HEK293T (cell line): ENCODE measurements around the gene SPATA9.

Source experiments
- CTCF ChIA-PET: fragments of 350-600 bp; formaldehyde crosslinking; extraction: SDS; loops from one replicate; lab custom pipeline; 2021; ENCODE audit warnings: antibody characterized with exemption, inconsistent platforms; lab: Yijun Ruan, JAX
- POLR2A ChIA-PET: fragments of 350-600 bp; formaldehyde crosslinking; extraction: SDS; loops from one replicate; lab custom pipeline; 2020; ENCODE audit warnings: antibody characterized with exemption, inconsistent platforms; lab: Yijun Ruan, JAX
- DNase-seq: peaks from one replicate; pipeline ENCODE4 v3.0.0; 2012; ENCODE audit warnings: mixed read lengths; ENCODE audit errors: extremely low spot score
- ARNT ChIP-seq: fragments of 450-650 bp; IDR thresholded peaks from 2 replicates; pipeline ENCODE4 v1.6.1; 2017; ENCODE audit warnings: mild to moderate bottlenecking
- BHLHE40 ChIP-seq: fragments of 450-650 bp; IDR thresholded peaks from 2 replicates; pipeline ENCODE4 v1.6.1; 2016; ENCODE audit warnings: mild to moderate bottlenecking, moderate library complexity, borderline replicate concordance
- CTBP1 ChIP-seq: fragments of 450-650 bp; IDR thresholded peaks from 2 replicates; pipeline ENCODE4 v1.6.1; 2016; ENCODE audit warnings: borderline replicate concordance
- ELF4 ChIP-seq: fragments of 450-650 bp; IDR thresholded peaks from 2 replicates; pipeline ENCODE4 v1.6.1; 2017; ENCODE audit warnings: antibody characterized with exemption
- FOXA1 ChIP-seq: fragments of 450-650 bp; IDR thresholded peaks from 2 replicates; pipeline ENCODE4 v1.6.1; 2016; ENCODE audit warnings: mild to moderate bottlenecking
- FOXK2 ChIP-seq: fragments of 450-650 bp; IDR thresholded peaks from 2 replicates; pipeline ENCODE4 v1.6.1; 2016; ENCODE audit warnings: mild to moderate bottlenecking
- FOXM1 ChIP-seq: fragments of 450-650 bp; IDR thresholded peaks from 2 replicates; pipeline ENCODE4 v1.6.1; 2017; ENCODE audit warnings: mild to moderate bottlenecking, borderline replicate concordance
- HDGF ChIP-seq: fragments of 450-650 bp; IDR thresholded peaks from 2 replicates; pipeline ENCODE4 v1.6.1; 2017; ENCODE audit warnings: antibody characterized with exemption, borderline replicate concordance
- L3MBTL2 ChIP-seq: fragments of 450-650 bp; conservative IDR thresholded peaks from 2 replicates; pipeline ENCODE4 v1.6.1; 2016; ENCODE audit warnings: mild to moderate bottlenecking
- LEF1 ChIP-seq: fragments of 450-650 bp; IDR thresholded peaks from 2 replicates; pipeline ENCODE4 v1.6.1; 2017; ENCODE audit warnings: mild to moderate bottlenecking, borderline replicate concordance
- NFRKB ChIP-seq: fragments of 450-650 bp; IDR thresholded peaks from 2 replicates; pipeline ENCODE4 v1.6.1; 2016; ENCODE audit warnings: mild to moderate bottlenecking, moderate library complexity
- SP1 ChIP-seq: fragments of 450-650 bp; IDR thresholded peaks from 2 replicates; pipeline ENCODE4 v1.6.1; 2017
- SUZ12 ChIP-seq: fragments of 450-650 bp; IDR thresholded peaks from 2 replicates; pipeline ENCODE4 v1.6.1; 2016; ENCODE audit warnings: mild to moderate bottlenecking
- TARDBP ChIP-seq: fragments of 450-650 bp; IDR thresholded peaks from 2 replicates; pipeline ENCODE4 v1.6.1; 2016
- ZNF384 ChIP-seq: fragments of 450-650 bp; IDR thresholded peaks from 2 replicates; pipeline ENCODE4 v1.6.1; 2016
- TF ChIP-seq, protein P1 (sequence below): fragments of 450-650 bp; IDR thresholded peaks from 2 replicates; pipeline ENCODE4 v1.6.1; 2016

The SPATA9 gene

DNA sequence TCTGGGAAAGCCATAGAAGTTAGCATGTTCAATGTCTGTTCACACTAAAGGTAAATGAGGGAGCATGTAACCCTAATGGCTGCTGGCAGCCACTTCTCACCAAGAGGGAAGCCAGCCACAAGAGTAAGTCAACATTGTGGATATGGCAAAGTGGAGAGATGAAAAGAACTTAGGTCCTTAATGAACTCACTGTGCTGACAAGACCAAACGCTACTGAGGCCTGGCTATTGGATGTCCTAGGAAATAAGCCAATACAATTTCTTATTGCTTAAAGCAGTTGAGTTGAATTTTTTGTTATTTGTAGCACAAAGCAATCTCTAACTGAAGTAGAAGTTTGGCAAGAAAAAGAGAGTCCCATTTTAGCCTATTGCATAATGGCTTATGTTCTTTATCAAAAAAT lies 56.1 kb downstream of the SPATA9 start:
- POLR2A ChIA-PET, result no interaction called here

DNA sequence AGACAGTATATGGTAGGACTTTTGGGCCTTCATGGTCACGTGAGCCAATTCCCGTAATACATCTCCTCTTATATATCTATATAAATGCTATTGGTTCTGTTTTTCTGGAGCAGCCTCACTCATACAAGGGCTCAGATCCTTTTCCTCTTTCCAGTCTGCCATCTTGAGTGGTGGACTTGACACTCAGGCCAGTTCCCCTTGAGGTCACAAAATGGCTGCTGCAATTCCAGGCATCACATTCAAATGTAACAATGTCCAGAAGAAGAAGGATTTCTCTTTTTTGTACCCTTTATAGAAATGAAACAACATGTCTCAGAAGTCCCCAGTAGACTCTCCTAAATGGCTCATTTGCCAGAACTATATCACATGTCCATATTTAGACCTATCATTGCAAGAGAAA lies 58.4 kb downstream of the SPATA9 start:
- no peak for DNase-seq
- TF ChIP-seq, protein P1, sequence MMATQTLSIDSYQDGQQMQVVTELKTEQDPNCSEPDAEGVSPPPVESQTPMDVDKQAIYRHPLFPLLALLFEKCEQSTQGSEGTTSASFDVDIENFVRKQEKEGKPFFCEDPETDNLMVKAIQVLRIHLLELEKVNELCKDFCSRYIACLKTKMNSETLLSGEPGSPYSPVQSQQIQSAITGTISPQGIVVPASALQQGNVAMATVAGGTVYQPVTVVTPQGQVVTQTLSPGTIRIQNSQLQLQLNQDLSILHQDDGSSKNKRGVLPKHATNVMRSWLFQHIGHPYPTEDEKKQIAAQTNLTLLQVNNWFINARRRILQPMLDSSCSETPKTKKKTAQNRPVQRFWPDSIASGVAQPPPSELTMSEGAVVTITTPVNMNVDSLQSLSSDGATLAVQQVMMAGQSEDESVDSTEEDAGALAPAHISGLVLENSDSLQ, result no peak
- no peak for TF ChIP-seq NFRKB
- TF ChIP-seq FOXK2, result no peak
- no peak for TF ChIP-seq FOXA1
- CTCF ChIA-PET, result no interaction called here
- POLR2A ChIA-PET, result no interaction called here

More for the DNA sequence above, 56.1 kb downstream of the SPATA9 start:
- TF ChIP-seq FOXK2 (no peak), FOXA1 (no peak), ARNT (no peak), TARDBP (no peak), SUZ12 (no peak), ELF4 (no peak), ZNF384 (no peak)
- TF ChIP-seq, protein P1, result no peak
- CTCF ChIA-PET, result no interaction called here
- no peak for DNase-seq

DNA sequence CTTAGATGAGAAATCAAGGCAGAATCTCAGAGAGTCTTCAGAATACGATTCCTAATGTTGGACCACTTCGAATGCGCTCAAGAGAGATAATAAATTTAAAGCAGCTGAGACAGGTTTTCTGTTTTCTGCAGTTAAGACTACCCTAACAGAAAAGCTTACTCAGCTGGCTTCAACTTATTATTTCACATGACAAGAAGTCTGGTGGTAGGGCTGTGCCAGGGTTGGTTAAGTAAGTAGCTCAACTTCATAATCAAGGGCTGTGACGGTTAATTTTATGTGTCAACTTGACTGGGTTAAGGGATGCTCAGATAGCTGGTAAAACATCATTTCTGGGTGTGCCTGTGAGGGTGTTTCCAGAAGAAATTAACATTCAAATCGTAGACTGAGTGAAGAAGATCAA lies 59.1 kb downstream of the SPATA9 start:
- ChIA-PET CTCF (no interaction called here), POLR2A (interaction anchor here (1.0 kb wide), 1 partner anchor 23 kb away, joined by 3 read pairs; the partner anchor contains the start of gene RFESD)
- DNase-seq, result no peak
- no peak for TF ChIP-seq ELF4
- no peak for TF ChIP-seq ZNF384
- TF ChIP-seq TARDBP, result no peak
- TF ChIP-seq NFRKB, result no peak
- TF ChIP-seq ARNT, result no peak
- TF ChIP-seq L3MBTL2, result no peak
- TF ChIP-seq, protein P1, result no peak
- TF ChIP-seq CTBP1, result no peak
- no peak for TF ChIP-seq FOXK2
- no peak for TF ChIP-seq BHLHE40
- no peak for TF ChIP-seq HDGF
- TF ChIP-seq FOXA1, result no peak
- no peak for TF ChIP-seq FOXM1
- TF ChIP-seq SUZ12, result no peak
- no peak for TF ChIP-seq LEF1
- TF ChIP-seq SP1, result no peak

DNA sequence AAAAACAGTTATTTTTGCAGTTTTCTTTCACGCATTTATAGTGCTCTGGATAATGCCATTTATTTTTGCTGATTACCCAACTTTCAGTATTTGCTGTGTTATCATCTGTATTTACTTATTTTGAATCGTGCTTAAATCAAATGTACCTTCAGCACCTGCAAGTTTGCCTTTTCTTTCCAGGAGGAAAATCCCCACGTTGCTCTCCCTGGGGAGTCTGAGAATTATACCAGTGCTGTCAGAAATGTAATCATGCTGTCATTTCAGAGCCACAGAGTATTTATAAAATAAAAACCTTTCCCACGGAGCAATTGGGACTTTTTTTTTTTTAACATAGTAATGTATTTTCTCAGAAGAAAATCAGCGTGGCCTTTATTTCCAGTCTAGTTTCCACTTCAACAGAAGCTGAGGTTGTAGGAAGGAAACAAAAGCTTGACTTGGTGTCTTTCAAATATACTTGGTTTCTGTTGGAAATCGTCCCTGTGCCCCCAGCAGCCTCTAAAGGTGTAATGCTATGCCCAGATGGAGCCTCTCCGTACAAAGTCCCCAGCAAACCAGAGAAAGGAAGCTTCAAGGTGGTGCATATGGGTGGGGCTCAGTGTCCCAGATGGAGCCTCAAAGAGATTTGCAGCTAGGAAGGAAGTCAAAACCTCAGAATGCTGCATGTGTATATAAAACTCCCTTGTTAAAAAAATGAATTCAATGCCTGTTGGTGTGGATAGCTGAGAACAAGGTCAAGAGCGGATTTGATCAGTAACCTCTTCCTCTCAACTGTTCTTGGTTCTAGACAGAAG lies 60.8 kb downstream of the SPATA9 start:
- TF ChIP-seq ELF4 (no peak), L3MBTL2 (no peak), HDGF (no peak), SP1 (no peak), BHLHE40 (no peak), LEF1 (no peak), NFRKB (no peak), ARNT (no peak), FOXA1 (no peak), SUZ12 (no peak), FOXM1 (no peak), ZNF384 (no peak), FOXK2 (no peak), TARDBP (no peak)
- TF ChIP-seq, protein P1, result no peak
- ChIA-PET CTCF (no interaction called here), POLR2A (no interaction called here)
- no peak for DNase-seq

DNA sequence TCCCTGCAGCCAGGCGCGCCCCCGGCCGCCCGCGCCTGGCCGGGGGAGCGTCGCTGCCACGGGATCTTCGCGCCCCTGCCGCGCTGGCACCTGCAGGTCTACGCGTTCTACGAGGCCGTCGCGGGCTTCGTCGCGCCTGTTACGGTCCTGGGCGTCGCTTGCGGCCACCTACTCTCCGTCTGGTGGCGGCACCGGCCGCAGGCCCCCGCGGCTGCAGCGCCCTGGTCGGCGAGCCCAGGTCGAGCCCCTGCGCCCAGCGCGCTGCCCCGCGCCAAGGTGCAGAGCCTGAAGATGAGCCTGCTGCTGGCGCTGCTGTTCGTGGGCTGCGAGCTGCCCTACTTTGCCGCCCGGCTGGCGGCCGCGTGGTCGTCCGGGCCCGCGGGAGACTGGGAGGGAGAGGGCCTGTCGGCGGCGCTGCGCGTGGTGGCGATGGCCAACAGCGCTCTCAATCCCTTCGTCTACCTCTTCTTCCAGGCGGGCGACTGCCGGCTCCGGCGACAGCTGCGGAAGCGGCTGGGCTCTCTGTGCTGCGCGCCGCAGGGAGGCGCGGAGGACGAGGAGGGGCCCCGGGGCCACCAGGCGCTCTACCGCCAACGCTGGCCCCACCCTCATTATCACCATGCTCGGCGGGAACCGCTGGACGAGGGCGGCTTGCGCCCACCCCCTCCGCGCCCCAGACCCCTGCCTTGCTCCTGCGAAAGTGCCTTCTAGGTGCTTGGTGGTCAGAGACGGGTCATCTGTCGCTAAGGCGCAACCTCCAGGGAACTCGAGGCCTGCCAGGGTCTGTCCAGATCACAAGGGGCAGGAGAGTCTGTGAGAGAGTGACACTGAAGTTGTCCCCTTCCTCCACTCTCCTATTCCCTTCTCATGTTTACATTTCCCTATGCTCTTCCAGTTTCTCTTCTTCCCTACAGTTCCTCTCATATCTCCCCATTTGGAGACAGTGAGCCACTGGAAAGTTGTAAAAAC lies 61.6 kb downstream of the SPATA9 start:
- POLR2A ChIA-PET, result no interaction called here
- CTCF ChIA-PET, result no interaction called here
- no peak for TF ChIP-seq ARNT
- TF ChIP-seq BHLHE40, result no peak
- no peak for TF ChIP-seq CTBP1
- no peak for TF ChIP-seq ZNF384
- no peak for TF ChIP-seq NFRKB
- TF ChIP-seq SUZ12, result no peak
- no peak for TF ChIP-seq FOXM1
- no peak for TF ChIP-seq L3MBTL2
- TF ChIP-seq FOXK2, result no peak
- no peak for TF ChIP-seq SP1
- TF ChIP-seq, protein P1, result no peak
- TF ChIP-seq TARDBP, result no peak
- TF ChIP-seq LEF1, result no peak
- no peak for TF ChIP-seq FOXA1
- TF ChIP-seq ELF4, result no peak
- no peak for TF ChIP-seq HDGF
- DNase-seq, result no peak
